Measurements from ENCODE around the gene U2AF1L4. TPM values are rescaled to one million over a fixed set of nuclear protein-coding genes. Genes with fewer than 3 reads are reported as not detected.

U2AF1L4 gene
- total RNA-seq, 2 donors from 2014 or later: 14.9 to 18.7 TPM

DNA sequence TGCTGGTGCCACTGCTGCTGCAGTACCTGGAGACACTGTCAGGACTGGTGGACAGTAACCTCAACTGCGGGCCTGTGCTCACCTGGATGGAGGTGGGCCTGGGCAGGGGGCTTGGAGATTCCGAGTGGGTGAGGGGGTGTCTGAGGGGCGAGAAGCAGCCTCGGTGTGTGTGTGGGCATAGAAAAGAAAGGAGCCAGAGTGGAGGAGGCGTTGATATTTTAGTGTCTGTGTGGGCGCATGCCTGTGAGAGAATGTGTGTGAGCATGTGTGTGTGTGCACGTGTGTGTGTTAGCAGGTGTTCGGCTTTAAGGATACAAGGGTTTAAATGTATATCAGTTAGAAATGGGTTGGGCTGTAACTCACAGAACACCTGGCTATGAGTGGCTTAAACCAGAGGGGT is 33.8 kb upstream of the U2AF1L4 start:
- DNase-seq: no peak
- H3K9me3 ChIP-seq: no peaks in the 10 kb centered on the region
- TF ChIP-seq CTCF (IDR thresholded peaks at IDR 0.05): no peak
- intact Hi-C loops (cut with DNase I): no loop called here
- H3K4me3 ChIP-seq: no peak overlapping the region
- H3K4me1 ChIP-seq: no peaks in the 10 kb centered on the region
- H3K36me3 ChIP-seq: no peaks in the 10 kb centered on the region
- no peak overlapping the region for H3K27ac ChIP-seq
- H3K27me3 ChIP-seq: no peaks in the 10 kb centered on the region
- H3K9ac ChIP-seq (ENCODE audit: low read depth in 2 of 2, low read length in 2 of 2): no peak overlapping the region

DNA sequence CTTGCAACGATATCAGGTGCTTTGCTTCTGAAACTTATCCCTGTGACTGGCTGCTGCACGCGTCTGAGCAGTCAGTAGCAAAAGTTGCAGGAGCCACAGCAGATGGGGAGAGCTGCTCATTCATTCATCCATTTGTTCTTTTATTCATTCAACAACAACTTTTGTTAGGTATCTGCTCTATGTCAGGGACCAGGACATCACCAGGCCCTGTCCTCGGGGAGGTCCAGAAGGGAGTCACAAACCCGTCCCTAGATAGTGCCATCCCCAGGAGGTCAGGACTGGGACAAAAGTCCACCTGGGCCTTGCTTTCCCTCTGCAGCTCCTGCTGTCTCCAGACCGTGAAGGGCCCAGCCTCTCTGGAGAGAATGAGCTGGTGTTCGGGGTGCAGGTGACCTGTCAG is 32.7 kb upstream of the U2AF1L4 start:
- Histone ChIP-seq H3K36me3 (no peaks in the 10 kb centered on the region), H3K4me1 (no peaks in the 10 kb centered on the region), H3K4me3 (no peak overlapping the region), H3K9ac (ENCODE audit: low read depth in 2 of 2, low read length in 2 of 2) (no peak overlapping the region), H3K27ac (no peak overlapping the region), H3K27me3 (no peaks in the 10 kb centered on the region), H3K9me3 (no peaks in the 10 kb centered on the region)
- no peak for TF ChIP-seq CTCF (IDR thresholded peaks at IDR 0.05)
- no peak for DNase-seq
- intact Hi-C loops (cut with DNase I): no loop called here

- no peak overlapping the region for H3K27ac ChIP-seq
- H3K36me3 ChIP-seq: no peaks in the 10 kb centered on the region
- H3K9me3 ChIP-seq: no peaks in the 10 kb centered on the region
- intact Hi-C loops (cut with DNase I): no loop called here
- H3K4me3 ChIP-seq: no peak overlapping the region
- H3K27me3 ChIP-seq: no peaks in the 10 kb centered on the region
- H3K4me1 ChIP-seq: no peaks in the 10 kb centered on the region
- no peak overlapping the region for H3K9ac ChIP-seq (ENCODE audit: low read depth in 2 of 2, low read length in 2 of 2)
- no peak for TF ChIP-seq CTCF (IDR thresholded peaks at IDR 0.05)
- no peak for DNase-seq
These were observed 32.0 kb upstream of the U2AF1L4 start for GRCh38 chr19:35777086-35777841.

GRCh38 chr19:35776102-35776788 is 31.0 kb upstream of the U2AF1L4 start:
- H3K27me3 ChIP-seq: no peaks in the 10 kb centered on the region
- no peaks in the 10 kb centered on the region for H3K9me3 ChIP-seq
- TF ChIP-seq CTCF (IDR thresholded peaks at IDR 0.05): no peak
- no peak overlapping the region for H3K27ac ChIP-seq
- H3K9ac ChIP-seq (ENCODE audit: low read depth in 2 of 2, low read length in 2 of 2): peak overlapping the region in 1 of 2 donors; percentile 35
- H3K36me3 ChIP-seq: no peaks in the 10 kb centered on the region
- intact Hi-C loops (cut with DNase I): no loop called here
- H3K4me3 ChIP-seq: peak overlapping the region; percentile 88
- no peak for DNase-seq
- no peaks in the 10 kb centered on the region for H3K4me1 ChIP-seq

GRCh38 chr19:35775298-35776101 is 30.3 kb upstream of the U2AF1L4 start, which contains the start of gene ARHGAP33:
Gene ARHGAP33, plus strand, starts transcription at chr19:35775564. Its CDS starts 95 bp downstream, at chr19:35775659.
- Histone ChIP-seq H3K27ac (no peak within 1 kb of the TSS), H3K4me3 (peak within 1 kb of the TSS; percentile 88), H3K9ac (ENCODE audit: low read depth in 2 of 2, low read length in 2 of 2) (peak within 1 kb of the TSS; percentile 51 to 66), H3K4me1 (no peaks in the 10 kb centered on the region), H3K27me3 (no peaks in the 10 kb centered on the region), H3K36me3 (no peaks in the 10 kb centered on the region), H3K9me3 (no peaks in the 10 kb centered on the region)
- peak; percentile 100 for DNase-seq
- intact Hi-C loops (cut with DNase I): no loop called here
- TF ChIP-seq CTCF (IDR thresholded peaks at IDR 0.05): no peak
